ENCODE measurements around the gene XIRP2.

XIRP2 gene

DNA sequence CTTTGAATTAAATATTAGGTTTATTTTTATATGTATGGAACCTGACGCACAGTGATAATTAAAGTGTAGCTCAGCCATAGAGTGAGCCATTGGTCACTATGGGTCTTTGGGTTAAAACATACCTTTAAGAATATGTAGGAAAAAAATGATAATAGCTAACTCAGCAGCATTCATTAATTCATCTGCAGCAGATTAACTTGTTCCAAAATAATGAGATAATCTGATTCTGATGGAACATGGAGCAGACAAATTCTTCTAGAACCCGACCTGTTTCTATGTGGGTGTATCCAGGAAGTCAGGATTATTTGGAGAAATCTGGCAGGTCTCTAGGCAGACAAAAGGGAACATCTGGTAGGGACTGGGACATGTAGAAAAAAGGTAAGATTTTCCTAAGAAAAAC, at the start of gene XIRP2:
Gene XIRP2, plus strand, starts transcription at position 301 of the 400 bp plus-strand sequence. CDS start 15,003 bp downstream, outside the sequence.
- DNase-seq = no peak

DNA sequence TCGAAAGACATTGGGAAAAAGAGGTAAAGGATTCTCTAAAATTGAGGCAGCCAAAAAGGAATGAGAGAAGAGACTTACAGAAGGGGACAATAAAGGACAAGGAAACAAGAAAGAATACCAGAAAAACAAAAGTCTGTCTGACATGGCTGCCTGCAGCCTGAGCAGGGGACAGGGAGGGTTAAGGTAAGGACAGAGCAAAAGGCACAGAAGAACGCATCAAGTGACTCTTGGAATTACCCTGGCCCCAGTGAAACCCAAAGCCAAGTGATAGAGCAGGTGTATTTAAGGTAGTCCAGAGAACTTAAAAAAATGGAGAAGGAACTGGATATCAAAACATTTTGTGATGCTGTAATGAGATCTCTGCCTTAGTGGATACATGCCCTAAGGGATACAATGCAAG, 47.1 kb upstream of the XIRP2 start:
- no peak for DNase-seq

DNA sequence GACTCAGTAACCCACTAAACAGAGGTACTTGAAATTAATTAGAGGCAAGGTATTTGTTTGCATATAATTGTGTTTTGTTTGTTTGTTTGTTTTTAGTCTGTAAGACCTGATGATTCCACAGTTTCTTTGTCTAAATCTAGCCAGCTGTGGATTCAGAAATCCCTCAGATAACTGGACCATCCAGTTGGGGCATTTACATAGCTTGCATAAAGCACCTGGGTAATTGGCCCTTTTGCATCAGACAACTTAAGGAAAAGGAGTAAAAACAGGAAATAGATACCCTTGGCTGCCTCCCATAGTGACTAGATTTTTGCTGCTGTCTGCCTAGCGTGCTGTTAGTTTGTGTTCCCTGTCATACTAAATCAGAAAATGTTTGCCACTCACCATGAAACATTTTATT, 46.6 kb upstream of the XIRP2 start:
- no peak for DNase-seq

DNA sequence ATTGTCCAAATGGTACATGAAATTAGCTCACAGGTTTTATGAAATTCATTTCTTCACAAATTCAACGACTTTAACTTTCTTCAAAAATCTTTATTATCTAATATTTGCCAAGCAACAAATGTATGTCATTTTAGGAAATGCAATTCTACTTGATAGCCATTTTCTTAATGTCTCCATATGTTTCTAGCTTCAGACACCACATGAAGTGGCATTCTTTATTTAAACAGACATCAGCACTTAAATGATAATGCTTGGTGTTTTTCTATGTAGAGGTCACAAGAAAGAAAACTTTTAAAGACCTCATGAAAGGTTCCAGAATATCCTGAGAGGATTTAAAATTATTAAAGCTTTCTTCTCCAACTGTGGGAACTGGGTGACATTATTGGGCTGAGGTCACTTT, 44.2 kb upstream of the XIRP2 start:
- no peak for DNase-seq

DNA sequence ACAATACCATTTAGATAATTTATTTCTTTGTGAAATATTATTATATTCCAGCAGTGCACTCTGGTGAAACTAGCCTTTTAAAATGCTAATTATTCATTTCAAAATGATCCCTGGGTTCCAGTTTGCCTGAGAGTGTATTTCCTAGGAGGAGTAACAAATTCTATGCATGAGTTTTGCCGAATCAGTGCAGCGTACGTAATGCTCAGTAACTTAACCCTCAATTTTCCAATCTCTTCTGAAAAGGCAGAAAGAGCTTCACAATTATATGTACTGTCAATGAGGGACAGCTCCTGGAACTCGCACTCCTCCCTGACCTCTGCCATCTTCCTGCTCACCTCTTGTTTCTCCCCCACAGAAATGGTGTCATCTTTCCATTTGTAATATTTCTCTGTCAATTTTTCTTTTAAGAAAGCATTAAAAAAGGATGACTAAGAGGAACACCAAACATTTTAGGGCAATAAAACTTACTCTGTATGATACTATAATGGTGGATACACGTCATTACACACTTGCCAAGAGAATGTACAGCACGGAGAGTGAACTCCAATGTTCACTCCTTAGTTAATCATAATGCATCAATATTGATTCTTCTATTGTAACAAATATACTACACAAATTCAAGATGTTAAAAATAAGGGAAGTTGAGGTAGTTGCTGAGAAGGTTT, 25.7 kb upstream of the XIRP2 start:
- DNase-seq = no peak

DNA sequence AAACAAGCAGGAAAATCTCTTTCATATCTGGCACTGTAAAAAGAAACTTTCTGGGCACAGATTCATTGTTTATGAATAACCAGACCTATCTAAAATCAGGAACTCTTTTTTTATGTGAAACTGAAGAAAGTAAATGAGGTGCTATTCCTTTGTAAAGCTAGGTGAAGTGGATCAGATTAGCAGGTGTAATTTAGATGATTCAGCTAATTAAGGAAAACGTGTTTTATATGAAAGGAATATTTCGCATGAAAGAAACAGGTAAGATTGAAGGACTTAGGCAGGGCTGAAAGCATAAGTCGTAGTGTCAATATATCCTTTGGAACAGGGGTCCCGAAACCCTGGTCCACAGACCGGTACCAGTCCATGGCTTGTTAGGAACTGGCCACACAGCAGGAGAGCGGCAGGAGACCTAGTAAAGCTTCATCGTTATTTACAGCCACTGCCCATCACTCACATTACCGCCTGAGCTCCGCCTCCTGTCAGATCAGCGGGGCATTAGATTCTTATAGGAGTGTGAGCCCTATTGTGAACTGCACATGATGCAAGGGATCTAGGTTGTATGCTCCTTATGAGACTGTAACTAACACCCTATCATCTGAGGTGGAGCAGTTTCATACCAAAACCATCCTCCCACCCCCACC, 20.3 kb upstream of the XIRP2 start:
- DNase-seq = no peak

- DNase-seq = no peak
Observed at GRCh38 chr2:166870346-166870745, 17.9 kb upstream of the XIRP2 start.

DNA sequence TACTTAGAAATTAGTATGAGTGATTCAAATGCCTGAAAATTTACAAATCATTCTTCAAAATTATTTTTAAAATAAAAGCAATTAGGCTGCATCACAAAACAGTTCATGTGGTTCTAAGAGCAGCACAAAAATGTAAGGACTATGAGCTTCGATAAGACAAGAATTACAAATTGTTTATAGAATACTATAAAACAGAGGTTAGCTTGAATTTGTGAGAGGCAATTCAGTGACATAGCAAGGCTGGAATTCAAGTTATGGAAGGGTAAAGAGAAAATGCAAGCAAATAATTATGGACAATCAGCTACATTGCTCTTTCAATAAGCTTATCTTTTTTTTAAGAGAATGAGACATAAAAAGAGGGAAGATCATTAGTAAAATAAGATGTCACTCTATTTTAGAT, 7.1 kb upstream of the XIRP2 start:
- DNase-seq = no peak

- DNase-seq = no peak
Observed at GRCh38 chr2:166882851-166883250, 5.4 kb upstream of the XIRP2 start.

DNA sequence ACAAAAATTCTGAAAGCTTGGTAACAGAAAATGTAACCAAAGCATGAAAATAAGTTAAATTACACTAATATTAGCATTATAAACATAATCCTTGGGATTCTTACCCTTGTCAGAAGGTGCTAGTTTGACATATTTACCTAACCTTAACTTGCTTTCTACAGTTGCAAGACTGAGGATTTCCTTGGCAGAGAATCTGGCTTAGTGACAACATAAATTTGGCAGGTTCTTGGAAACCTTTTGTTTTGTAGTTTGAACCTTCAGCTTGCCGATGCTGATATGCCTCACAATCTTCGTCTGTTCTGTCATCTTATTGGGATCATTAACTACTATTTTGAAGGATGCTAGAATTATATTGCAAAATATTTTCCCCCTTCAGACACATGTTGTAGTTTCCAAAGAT, 3.4 kb downstream of the XIRP2 start:
- no peak for DNase-seq

DNA sequence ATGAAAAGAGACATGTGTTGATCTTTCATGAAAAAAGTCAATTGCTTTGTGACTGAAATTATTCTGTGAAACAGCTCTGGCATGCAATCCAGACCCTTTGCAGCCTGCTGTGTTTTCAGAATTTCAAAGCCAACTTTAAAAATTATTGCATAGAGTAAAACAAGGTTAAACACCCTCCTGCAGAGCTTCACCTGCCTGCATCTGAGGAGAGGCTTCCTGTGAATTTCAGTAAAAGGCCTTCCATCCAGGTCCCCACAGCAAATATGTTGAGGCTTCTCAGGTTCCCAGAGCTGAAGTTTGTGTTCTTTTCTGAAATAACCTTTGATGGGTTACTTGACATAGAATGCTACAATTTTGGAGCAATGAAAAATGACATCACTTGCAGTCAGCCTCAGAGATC, 4.1 kb downstream of the XIRP2 start:
- no peak for DNase-seq

- no peak for DNase-seq
Observed at GRCh38 chr2:166895243-166895642, 7.0 kb downstream of the XIRP2 start.

GRCh38 chr2:166897666-166898065, 9.4 kb downstream of the XIRP2 start:
- DNase-seq = no peak

DNA sequence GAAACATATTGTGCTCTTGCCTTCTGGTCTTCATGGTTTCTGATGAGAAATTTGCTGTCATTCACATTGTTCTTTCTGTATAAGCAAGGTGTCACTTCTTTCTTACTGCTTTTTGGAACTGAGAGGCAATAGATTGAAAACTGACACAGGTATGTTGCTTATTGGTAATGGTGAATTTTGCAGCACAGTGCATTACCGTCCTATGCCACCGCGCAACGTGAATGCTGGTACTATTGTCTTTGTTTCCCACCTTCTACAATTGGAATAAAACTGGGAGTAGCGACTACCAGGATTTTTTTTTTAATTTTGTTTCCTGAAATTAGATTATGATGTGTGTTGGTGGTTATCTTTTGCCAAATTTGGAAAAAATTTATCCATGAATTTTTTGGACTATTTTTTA, 11.4 kb downstream of the XIRP2 start:
- DNase-seq = no peak

DNA sequence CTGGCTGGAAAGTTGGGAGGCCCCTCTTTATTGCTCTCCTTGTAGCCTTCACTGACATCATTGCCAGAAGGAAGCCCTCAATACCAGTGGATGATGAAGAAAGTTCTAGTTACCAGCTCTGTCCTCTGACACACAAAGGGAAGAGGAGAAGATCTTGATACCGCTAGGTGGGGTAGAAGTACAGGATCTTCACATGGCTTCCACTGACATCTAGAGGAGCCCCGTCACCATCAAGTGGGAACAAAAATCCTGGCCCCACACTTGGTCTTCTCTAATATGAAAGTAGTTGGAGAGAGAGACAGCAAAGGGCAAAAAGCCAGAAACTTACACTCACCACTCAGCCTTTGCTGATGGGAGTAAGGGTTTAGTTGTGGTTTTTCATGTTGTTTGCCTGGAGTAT, 12.4 kb downstream of the XIRP2 start:
- no peak for DNase-seq

GRCh38 chr2:166901336-166901735, 13.1 kb downstream of the XIRP2 start:
- DNase-seq = no peak

- DNase-seq = no peak
Observed at GRCh38 chr2:166916987-166917386, 28.7 kb downstream of the XIRP2 start.

DNA sequence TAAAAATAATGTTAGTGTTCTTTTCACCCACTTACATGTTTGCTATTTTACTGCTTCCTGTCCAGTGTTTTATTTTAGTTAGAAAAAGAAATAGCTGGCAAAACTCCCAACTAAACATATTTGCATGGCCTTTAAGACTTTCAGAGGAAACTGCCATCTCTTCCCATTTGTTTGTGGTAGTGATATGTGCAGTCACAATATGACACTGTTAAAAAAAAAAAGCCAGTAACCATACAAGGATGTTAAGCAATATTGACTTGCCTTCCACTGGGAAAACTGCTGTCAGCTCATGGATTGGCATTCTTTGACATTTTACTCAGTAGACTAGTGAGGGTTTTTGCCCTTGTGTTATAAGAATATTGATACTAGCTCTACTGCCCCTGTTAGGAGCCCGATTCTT, 29.1 kb downstream of the XIRP2 start:
- DNase-seq = no peak

- DNase-seq = no peak
Observed at GRCh38 chr2:166921261-166921896, 33.1 kb downstream of the XIRP2 start.

- DNase-seq = no peak
Observed at GRCh38 chr2:166924967-166925366, 36.7 kb downstream of the XIRP2 start.

DNA sequence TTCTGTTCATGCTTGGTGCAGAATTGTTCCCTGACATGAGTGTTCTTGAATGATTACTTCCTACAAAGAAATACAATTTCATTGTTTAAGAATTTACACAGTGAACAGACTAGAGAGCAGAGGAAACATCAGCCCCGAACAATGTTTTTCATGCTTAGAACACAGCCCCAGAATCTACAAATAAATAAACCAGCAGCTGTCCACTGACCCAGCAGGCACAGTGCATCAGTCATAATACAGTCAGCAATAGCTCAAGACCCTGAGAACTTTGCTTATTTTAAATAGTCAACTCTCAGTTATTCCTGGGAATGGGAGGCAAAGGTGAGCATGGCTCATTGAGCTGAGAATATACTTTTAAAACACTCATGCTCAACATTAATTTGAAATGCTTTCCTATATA, 38.4 kb downstream of the XIRP2 start:
- DNase-seq = no peak

- DNase-seq = no peak
Observed at GRCh38 chr2:166932032-166932431, 43.8 kb downstream of the XIRP2 start.

DNA sequence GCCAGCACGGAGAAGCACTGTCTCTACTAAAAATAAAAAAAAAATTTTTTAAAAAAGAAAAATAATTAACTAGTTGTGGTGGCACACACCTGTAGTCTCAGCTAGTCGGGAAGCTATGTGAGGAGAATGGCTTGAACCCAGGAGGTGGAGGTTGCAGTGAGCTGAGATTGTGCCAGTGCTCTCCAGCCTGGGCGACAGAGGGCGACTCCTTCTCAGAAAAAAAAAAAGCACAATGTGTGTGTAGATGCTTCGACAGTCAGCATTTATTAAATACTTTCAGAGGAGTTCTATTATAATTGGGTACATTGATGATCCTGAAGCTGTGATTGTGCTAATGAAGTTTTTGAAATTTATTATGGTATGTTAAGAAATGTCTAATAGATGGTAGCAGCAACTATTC, 46.5 kb downstream of the XIRP2 start:
- DNase-seq = no peak

- no peak for DNase-seq
Observed at GRCh38 chr2:166942377-166942776, 54.1 kb downstream of the XIRP2 start.

DNA sequence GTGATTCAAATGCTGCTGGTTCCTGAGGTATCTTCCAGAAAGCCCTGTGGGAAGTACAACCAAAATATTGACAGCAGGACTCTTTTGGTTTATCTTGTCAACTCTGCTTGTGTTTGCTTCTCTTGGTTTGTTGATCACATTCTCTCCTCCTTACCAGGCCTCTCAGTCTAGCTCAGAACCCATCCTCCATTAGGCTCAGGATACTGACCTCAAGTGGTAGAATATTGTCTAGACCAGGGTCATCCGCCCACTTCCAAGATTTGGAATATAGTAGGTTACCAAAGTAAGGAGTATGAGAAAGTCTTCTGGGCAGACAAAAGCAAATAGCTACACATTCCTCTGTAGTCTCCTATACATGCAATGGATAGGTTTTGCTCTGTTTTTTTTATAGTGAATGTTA, 56.6 kb downstream of the XIRP2 start:
- DNase-seq = no peak
